Measurements from ENCODE around the gene ARHGEF4.

The ARHGEF4 gene

GRCh38 chr2:131022731-131023130 is 186.0 kb downstream of the ARHGEF4 start:
- Histone ChIP-seq H3K27ac (no peak overlapping the region), H3K4me3 (IDR thresholded peaks at IDR 0.05; ENCODE audit: insufficient read depth, low read depth, low read length) (no peak overlapping the region), H3K4me2 (no peak overlapping the region), H3K27me3 (ENCODE audit: insufficient read depth, low read depth) (no peaks in the 10 kb centered on the region), H3K4me1 (ENCODE audit: low read depth, poor library complexity, severe bottlenecking) (no peaks in the 10 kb centered on the region), H3K9ac (no peak overlapping the region), H3K36me3 (ENCODE audit: insufficient read depth) (no peaks in the 10 kb centered on the region), H4K20me1 (ENCODE audit: insufficient read depth) (no peaks in the 10 kb centered on the region), H3K79me2 (ENCODE audit: insufficient read depth, low read depth) (no peaks in the 10 kb centered on the region), H2AFZ (ENCODE audit: low read depth) (no peak overlapping the region)
- no peak for TF ChIP-seq CTCF (conservative IDR thresholded peaks at IDR 0.05; ENCODE audit: low read depth, low read length)

GRCh38 chr2:131023758-131024157 is 187.0 kb downstream of the ARHGEF4 start:
- H3K4me2 ChIP-seq, result no peak overlapping the region

GRCh38 chr2:131026919-131027318 is 190.2 kb downstream of the ARHGEF4 start:
- no peaks in the 10 kb centered on the region for H3K79me2 ChIP-seq (ENCODE audit: insufficient read depth, low read depth)
- no peaks in the 10 kb centered on the region for H3K27me3 ChIP-seq (ENCODE audit: insufficient read depth, low read depth)
- no peak overlapping the region for H2AFZ ChIP-seq (ENCODE audit: low read depth)
- no peak overlapping the region for H3K27ac ChIP-seq
- no peaks in the 10 kb centered on the region for H4K20me1 ChIP-seq (ENCODE audit: insufficient read depth)
- no peak overlapping the region for H3K4me3 ChIP-seq (IDR thresholded peaks at IDR 0.05; ENCODE audit: insufficient read depth, low read depth, low read length)
- no peak overlapping the region for H3K4me2 ChIP-seq
- H3K36me3 ChIP-seq (ENCODE audit: insufficient read depth), result no peaks in the 10 kb centered on the region
- H3K9ac ChIP-seq, result no peak overlapping the region
- TF ChIP-seq CTCF (conservative IDR thresholded peaks at IDR 0.05; ENCODE audit: low read depth, low read length), result no peak
- H3K4me1 ChIP-seq (ENCODE audit: low read depth, poor library complexity, severe bottlenecking), result no peaks in the 10 kb centered on the region

More at GRCh38 chr2:131023758-131024157, 187.0 kb downstream of the ARHGEF4 start:
- TF ChIP-seq CTCF (conservative IDR thresholded peaks at IDR 0.05; ENCODE audit: low read depth, low read length), result no peak
- H2AFZ ChIP-seq (ENCODE audit: low read depth), result no peak overlapping the region
- no peak overlapping the region for H3K27ac ChIP-seq
- H3K36me3 ChIP-seq (ENCODE audit: insufficient read depth), result no peaks in the 10 kb centered on the region
- H4K20me1 ChIP-seq (ENCODE audit: insufficient read depth), result no peaks in the 10 kb centered on the region
- no peaks in the 10 kb centered on the region for H3K79me2 ChIP-seq (ENCODE audit: insufficient read depth, low read depth)
- no peak overlapping the region for H3K9ac ChIP-seq
- H3K4me1 ChIP-seq (ENCODE audit: low read depth, poor library complexity, severe bottlenecking), result no peaks in the 10 kb centered on the region
- no peaks in the 10 kb centered on the region for H3K27me3 ChIP-seq (ENCODE audit: insufficient read depth, low read depth)
- H3K4me3 ChIP-seq (IDR thresholded peaks at IDR 0.05; ENCODE audit: insufficient read depth, low read depth, low read length), result no peak overlapping the region

- TF ChIP-seq CTCF (conservative IDR thresholded peaks at IDR 0.05; ENCODE audit: low read depth, low read length), result no peak
- Histone ChIP-seq H3K27ac (no peak overlapping the region), H3K27me3 (ENCODE audit: insufficient read depth, low read depth) (no peaks in the 10 kb centered on the region)
These were observed 191.1 kb downstream of the ARHGEF4 start for GRCh38 chr2:131027566-131028528.

More at GRCh38 chr2:131027566-131028528, 191.1 kb downstream of the ARHGEF4 start:
- H4K20me1 ChIP-seq (ENCODE audit: insufficient read depth), result no peaks in the 10 kb centered on the region
- no peak overlapping the region for H2AFZ ChIP-seq (ENCODE audit: low read depth)
- no peak overlapping the region for H3K4me3 ChIP-seq (IDR thresholded peaks at IDR 0.05; ENCODE audit: insufficient read depth, low read depth, low read length)
- H3K79me2 ChIP-seq (ENCODE audit: insufficient read depth, low read depth), result no peaks in the 10 kb centered on the region
- H3K36me3 ChIP-seq (ENCODE audit: insufficient read depth), result no peaks in the 10 kb centered on the region
- H3K9ac ChIP-seq, result no peak overlapping the region
- H3K4me1 ChIP-seq (ENCODE audit: low read depth, poor library complexity, severe bottlenecking), result no peaks in the 10 kb centered on the region
- no peak overlapping the region for H3K4me2 ChIP-seq
